Fibroblast of skin of right quadriceps (primary cell): ENCODE data around the gene LAMA3.
"Not testable (repeated sequence)": the region's sequence is repeated elsewhere in the genome, so short reads cannot be mapped to it uniquely, and the experiment has no call there.

ENCODE experiments used
- DNase-seq: peaks from one replicate; pipeline ENCODE4 v3.0.0-alpha.2; 2013

LAMA3 gene

GRCh38 chr18:23704806-23705205, 15.6 kb downstream of the LAMA3 start:
- DNase-seq, result no peak

- no peak for DNase-seq
Measured at GRCh38 chr18:23706971-23707640, 17.9 kb downstream of the LAMA3 start.

- DNase-seq, result no peak
Measured at GRCh38 chr18:23710068-23710527, 20.8 kb downstream of the LAMA3 start.

- no peak for DNase-seq
Measured at GRCh38 chr18:23710946-23711345, 21.7 kb downstream of the LAMA3 start.

- DNase-seq, result no peak
Measured at GRCh38 chr18:23711426-23711825, 22.2 kb downstream of the LAMA3 start.

GRCh38 chr18:23712445-23712844, 23.2 kb downstream of the LAMA3 start:
- no peak for DNase-seq

- no peak for DNase-seq
Measured at GRCh38 chr18:23714576-23714975, 25.3 kb downstream of the LAMA3 start.

- DNase-seq, result not testable (repeated sequence)
Measured at GRCh38 chr18:23716079-23716478, 26.8 kb downstream of the LAMA3 start.

GRCh38 chr18:23716516-23716915, 27.3 kb downstream of the LAMA3 start:
- peak; percentile 78 for DNase-seq

GRCh38 chr18:23716966-23717365, 27.7 kb downstream of the LAMA3 start:
- DNase-seq, result no peak

- DNase-seq, result peak; percentile 73
Measured at GRCh38 chr18:23718243-23718720, 29.0 kb downstream of the LAMA3 start.

GRCh38 chr18:23718731-23719130, 29.5 kb downstream of the LAMA3 start:
- no peak for DNase-seq

GRCh38 chr18:23719634-23720201, 30.5 kb downstream of the LAMA3 start:
- peak; percentile 99 for DNase-seq

- no peak for DNase-seq
Measured at GRCh38 chr18:23721696-23722480, 32.6 kb downstream of the LAMA3 start.

- peak; percentile 31 for DNase-seq
Measured at GRCh38 chr18:23722646-23723045, 33.4 kb downstream of the LAMA3 start.

GRCh38 chr18:23723121-23723520, 33.9 kb downstream of the LAMA3 start:
- DNase-seq, result peak; percentile 86

GRCh38 chr18:23724681-23725080, 35.4 kb downstream of the LAMA3 start:
- no peak for DNase-seq

GRCh38 chr18:23725351-23725750, 36.1 kb downstream of the LAMA3 start:
- no peak for DNase-seq

GRCh38 chr18:23725827-23726661, 36.8 kb downstream of the LAMA3 start:
- DNase-seq, result no peak

GRCh38 chr18:23727707-23728493, 38.6 kb downstream of the LAMA3 start:
- no peak for DNase-seq

- no peak for DNase-seq
Measured at GRCh38 chr18:23730857-23731256, 41.6 kb downstream of the LAMA3 start.

- no peak for DNase-seq
Measured at GRCh38 chr18:23731861-23732260, 42.6 kb downstream of the LAMA3 start.
